ENCODE results near the gene NOTCH1. TPM values are rescaled to one million over a fixed set of nuclear protein-coding genes. Genes with fewer than 3 reads are reported as not detected.

Gene NOTCH1
- total RNA-seq, 3 donors from 2014 or later (not counting 1 experiment from before 2014, with no cell fraction given) = 126 to 228 (median 192) TPM

DNA sequence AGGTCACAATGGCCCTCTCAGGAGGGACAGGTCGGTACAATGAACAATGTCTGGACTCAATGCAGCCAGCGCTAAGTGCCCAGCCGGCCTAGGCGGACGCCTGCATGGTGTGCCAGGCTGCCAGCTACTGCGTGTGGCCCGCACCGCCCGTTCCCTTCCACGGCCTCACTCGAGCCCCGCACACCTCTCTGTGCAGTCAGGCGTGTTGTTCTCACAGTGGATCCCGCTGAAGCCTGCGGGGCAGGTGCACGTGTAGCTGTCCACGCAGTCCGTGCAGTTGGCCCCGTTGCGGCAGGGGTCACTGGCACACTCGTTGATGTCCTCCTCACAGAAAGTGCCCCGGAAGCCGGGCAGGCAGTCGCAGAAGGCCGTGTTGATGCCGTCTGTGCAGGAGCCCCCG lies 36.3 kb downstream of the NOTCH1 start:
- Mint-ChIP-seq H3K36me3 (no peaks in the 10 kb centered on the region), H3K27me3 (ENCODE audit: low read depth in 2 of 2) (no peaks in the 10 kb centered on the region), H3K4me1 (no peaks in the 10 kb centered on the region), H3K27ac (no peak overlapping the region), H3K4me3 (no peak overlapping the region), H3K9me3 (no peaks in the 10 kb centered on the region)
- WGBS (ENCODE audit: insufficient coverage) = 98% methylated on average over 27 of the region's 27 CpGs
- Histone ChIP-seq H3K27me3 (ENCODE audit: control insufficient read depth, insufficient read depth, low read length) (no peaks in the 10 kb centered on the region), H3K9me3 (ENCODE audit: control insufficient read depth, insufficient read depth, low read length) (no peaks in the 10 kb centered on the region), H3K36me3 (ENCODE audit: control insufficient read depth, insufficient read depth, low read length) (peaks cover 98% of the 10 kb centered on the region), H3K27ac (ENCODE audit: low read length) (no peak overlapping the region), H3K4me3 (ENCODE audit: low read length) (no peak overlapping the region), H3K4me1 (ENCODE audit: control insufficient read depth, insufficient read depth, low read length) (peaks cover 15% of the 10 kb centered on the region)
- TF ChIP-seq, protein P1, sequence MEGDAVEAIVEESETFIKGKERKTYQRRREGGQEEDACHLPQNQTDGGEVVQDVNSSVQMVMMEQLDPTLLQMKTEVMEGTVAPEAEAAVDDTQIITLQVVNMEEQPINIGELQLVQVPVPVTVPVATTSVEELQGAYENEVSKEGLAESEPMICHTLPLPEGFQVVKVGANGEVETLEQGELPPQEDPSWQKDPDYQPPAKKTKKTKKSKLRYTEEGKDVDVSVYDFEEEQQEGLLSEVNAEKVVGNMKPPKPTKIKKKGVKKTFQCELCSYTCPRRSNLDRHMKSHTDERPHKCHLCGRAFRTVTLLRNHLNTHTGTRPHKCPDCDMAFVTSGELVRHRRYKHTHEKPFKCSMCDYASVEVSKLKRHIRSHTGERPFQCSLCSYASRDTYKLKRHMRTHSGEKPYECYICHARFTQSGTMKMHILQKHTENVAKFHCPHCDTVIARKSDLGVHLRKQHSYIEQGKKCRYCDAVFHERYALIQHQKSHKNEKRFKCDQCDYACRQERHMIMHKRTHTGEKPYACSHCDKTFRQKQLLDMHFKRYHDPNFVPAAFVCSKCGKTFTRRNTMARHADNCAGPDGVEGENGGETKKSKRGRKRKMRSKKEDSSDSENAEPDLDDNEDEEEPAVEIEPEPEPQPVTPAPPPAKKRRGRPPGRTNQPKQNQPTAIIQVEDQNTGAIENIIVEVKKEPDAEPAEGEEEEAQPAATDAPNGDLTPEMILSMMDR (IDR thresholded peaks at IDR 0.05) = no peak
- no peak for ATAC-seq
- DNase-seq = no peak
- intact Hi-C loops (cut with micrococcal nuclease) = no loop called here

DNA sequence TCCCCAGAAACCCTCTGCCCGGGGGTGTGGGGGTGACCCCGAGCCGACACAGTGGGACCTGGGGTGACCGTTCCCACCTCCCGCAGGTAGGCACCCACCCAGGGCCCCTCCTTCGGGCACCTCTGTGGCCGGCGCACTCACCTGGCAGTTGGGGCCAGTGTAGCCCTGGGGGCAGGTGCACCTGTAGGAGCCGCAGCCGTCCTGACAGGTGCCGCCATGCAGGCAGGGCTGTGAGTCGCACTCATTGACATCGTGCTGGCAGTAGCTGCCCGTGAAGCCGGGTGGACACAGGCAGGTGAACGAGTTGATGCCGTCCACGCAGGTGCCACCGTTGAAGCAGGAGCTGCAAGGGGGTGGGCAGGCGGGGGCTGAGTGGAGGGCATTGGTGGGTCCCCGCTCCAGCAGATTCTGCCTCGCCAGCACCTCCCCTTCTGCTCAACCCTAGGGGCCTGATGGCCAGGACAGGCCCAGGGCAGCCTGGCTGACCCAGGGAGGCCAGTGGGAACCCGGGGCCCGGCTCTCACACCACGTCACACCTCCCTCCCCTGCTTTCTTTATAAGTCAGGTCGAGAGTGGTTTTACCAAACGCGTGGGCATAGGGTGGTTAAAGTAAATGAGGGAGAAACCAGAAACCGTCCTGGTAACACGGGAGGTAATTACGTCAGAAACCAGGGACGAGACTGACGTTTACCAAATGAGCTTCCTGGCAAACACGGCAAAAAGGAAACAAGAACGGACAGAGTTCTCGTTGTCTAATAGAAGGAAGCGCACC lies 36.9 kb downstream of the NOTCH1 start:
- Histone ChIP-seq H3K36me3 (ENCODE audit: control insufficient read depth, insufficient read depth, low read length) (peaks cover 98% of the 10 kb centered on the region), H3K27me3 (ENCODE audit: control insufficient read depth, insufficient read depth, low read length) (no peaks in the 10 kb centered on the region), H3K27ac (ENCODE audit: low read length) (no peak overlapping the region), H3K4me3 (ENCODE audit: low read length) (no peak overlapping the region), H3K9me3 (ENCODE audit: control insufficient read depth, insufficient read depth, low read length) (no peaks in the 10 kb centered on the region), H3K4me1 (ENCODE audit: control insufficient read depth, insufficient read depth, low read length) (peaks cover 15% of the 10 kb centered on the region)
- no peak for DNase-seq
- H3K4me1 Mint-ChIP-seq = no peaks in the 10 kb centered on the region
- no peak overlapping the region for H3K4me3 Mint-ChIP-seq
- intact Hi-C loops (cut with micrococcal nuclease) = no loop called here
- no peak for ATAC-seq
- H3K9me3 Mint-ChIP-seq = no peaks in the 10 kb centered on the region
- no peak overlapping the region for H3K27ac Mint-ChIP-seq
- TF ChIP-seq, protein P1 (IDR thresholded peaks at IDR 0.05) = no peak
- WGBS (ENCODE audit: insufficient coverage) = 91% methylated on average over 35 of the region's 37 CpGs
- H3K27me3 Mint-ChIP-seq (ENCODE audit: low read depth in 2 of 2) = no peaks in the 10 kb centered on the region
- H3K36me3 Mint-ChIP-seq = no peaks in the 10 kb centered on the region

DNA sequence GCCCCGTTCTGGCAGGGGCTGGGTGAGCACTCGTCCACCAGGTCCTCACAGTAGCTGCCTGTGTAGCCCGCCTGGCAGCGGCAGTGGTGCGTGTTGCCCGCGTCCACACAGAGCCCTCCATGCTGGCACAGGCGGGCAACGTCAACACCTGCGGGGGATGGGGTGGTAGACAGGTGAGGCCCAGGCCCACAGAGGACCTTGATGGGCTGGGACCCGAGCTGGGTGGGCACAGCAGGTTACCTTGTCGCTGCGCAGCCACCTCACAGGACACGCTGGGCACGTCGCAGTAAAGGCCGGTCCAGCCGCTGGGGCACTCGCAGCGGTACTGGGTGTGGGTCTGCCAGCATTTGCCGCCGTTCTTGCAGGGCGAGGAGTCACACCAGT lies 37.9 kb downstream of the NOTCH1 start:
- H3K27me3 Mint-ChIP-seq (ENCODE audit: low read depth in 2 of 2) = no peaks in the 10 kb centered on the region
- H3K4me3 Mint-ChIP-seq = no peak overlapping the region
- Histone ChIP-seq H3K27ac (ENCODE audit: low read length) (no peak overlapping the region), H3K27me3 (ENCODE audit: control insufficient read depth, insufficient read depth, low read length) (no peaks in the 10 kb centered on the region), H3K36me3 (ENCODE audit: control insufficient read depth, insufficient read depth, low read length) (peaks cover 98% of the 10 kb centered on the region), H3K9me3 (ENCODE audit: control insufficient read depth, insufficient read depth, low read length) (no peaks in the 10 kb centered on the region), H3K4me3 (ENCODE audit: low read length) (no peak overlapping the region), H3K4me1 (ENCODE audit: control insufficient read depth, insufficient read depth, low read length) (peaks cover 15% of the 10 kb centered on the region)
- WGBS (ENCODE audit: insufficient coverage) = 96% methylated on average over 23 of the region's 23 CpGs
- H3K9me3 Mint-ChIP-seq = no peaks in the 10 kb centered on the region
- intact Hi-C loops (cut with micrococcal nuclease) = no loop called here
- H3K27ac Mint-ChIP-seq = no peak overlapping the region
- no peak for DNase-seq
- no peak for ATAC-seq
- no peaks in the 10 kb centered on the region for H3K4me1 Mint-ChIP-seq
- TF ChIP-seq, protein P1 (IDR thresholded peaks at IDR 0.05) = no peak
- H3K36me3 Mint-ChIP-seq = no peaks in the 10 kb centered on the region
